Measurements from ENCODE around the gene SUPT20H. TPM values are rescaled to one million over a fixed set of nuclear protein-coding genes. Genes with fewer than 3 reads are reported as not detected.

Gene SUPT20H
- total RNA-seq, 1 experiment from 2014 or later, result 42.9 TPM

GRCh38 chr13:37087486-37087885 is 28.0 kb upstream of the SUPT20H start (continued):
- TF ChIP-seq ZBTB33 (IDR thresholded peaks at IDR 0.05; ENCODE audit: extremely low read depth, insufficient replicate concordance, low read length), result no peak
- TF ChIP-seq MAX (IDR thresholded peaks at IDR 0.05), result no peak
- TF ChIP-seq ZNF274 (IDR thresholded peaks at IDR 0.05; ENCODE audit: low read depth, low read length), result no peak
- no peak for TF ChIP-seq CEBPB (IDR thresholded peaks at IDR 0.05; ENCODE audit: low read depth)
- no peak for TF ChIP-seq FOSL1 (IDR thresholded peaks at IDR 0.05; ENCODE audit: low read depth)
- TF ChIP-seq ELF1 (IDR thresholded peaks at IDR 0.05; ENCODE audit: borderline replicate concordance, low read depth), result no peak
- TF ChIP-seq TCF7L2 (IDR thresholded peaks at IDR 0.05; ENCODE audit: borderline replicate concordance, extremely low read depth, insufficient read depth, insufficient read length), result no peak
- TF ChIP-seq EZH2 (IDR thresholded peaks at IDR 0.05), result no peak
- TF ChIP-seq ATF3 (IDR thresholded peaks at IDR 0.05), result no peak
- TF ChIP-seq CTCF (IDR thresholded peaks at IDR 0.05 in 2 of 3, conservative IDR thresholded peaks at IDR 0.05 in 1 of 3; ENCODE audit: borderline replicate concordance in 1 of 3, insufficient read depth in 1 of 3, low read depth in 2 of 3, low read length in 2 of 3), result no peak
- TF ChIP-seq CBX3 (IDR thresholded peaks at IDR 0.05; ENCODE audit: low read depth), result no peak
